ENCODE data around the gene UGT8. TPM values are rescaled to one million over a fixed set of nuclear protein-coding genes. Genes with fewer than 3 reads are reported as not detected.

The UGT8 gene
- total RNA-seq, 1 experiment from 2014 or later, result 3.4 TPM

DNA sequence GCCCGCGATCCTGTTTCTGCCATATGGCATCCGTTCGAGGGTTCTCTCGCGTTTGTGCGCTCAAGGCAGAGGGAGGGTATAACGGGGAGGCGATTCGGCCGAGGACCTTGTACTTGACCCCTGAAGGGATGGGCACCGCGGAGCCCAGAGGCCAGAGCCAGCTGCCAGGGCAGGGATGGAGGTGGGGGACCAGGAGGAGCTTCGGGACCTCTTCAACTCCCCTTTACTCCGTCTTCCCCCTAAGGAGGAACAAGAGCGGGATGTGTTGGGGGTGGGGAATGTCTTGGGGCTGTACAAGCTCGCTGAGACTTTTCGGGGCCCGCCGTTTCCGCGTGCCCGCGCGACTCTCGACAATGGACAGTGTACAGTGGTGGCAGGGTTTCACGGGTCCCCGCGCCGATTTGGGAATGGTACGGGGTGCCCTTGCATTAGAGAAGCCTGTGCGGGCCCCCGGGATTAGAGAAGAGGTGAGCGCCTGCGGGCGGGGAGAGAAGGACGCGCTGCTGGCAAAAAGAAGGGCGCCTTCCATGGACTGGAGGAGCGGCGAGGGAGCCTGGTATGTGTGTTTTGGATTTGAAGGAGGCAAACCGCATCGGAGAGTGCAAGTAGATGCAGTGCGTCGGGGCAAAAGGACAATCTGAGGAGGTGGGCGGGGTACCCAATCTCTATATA lies 760 bp downstream of the UGT8 start:
- CTCF ChIA-PET, result no interaction called here
- no peak overlapping the region for H3K27ac ChIP-seq (ENCODE audit: low read length)

DNA sequence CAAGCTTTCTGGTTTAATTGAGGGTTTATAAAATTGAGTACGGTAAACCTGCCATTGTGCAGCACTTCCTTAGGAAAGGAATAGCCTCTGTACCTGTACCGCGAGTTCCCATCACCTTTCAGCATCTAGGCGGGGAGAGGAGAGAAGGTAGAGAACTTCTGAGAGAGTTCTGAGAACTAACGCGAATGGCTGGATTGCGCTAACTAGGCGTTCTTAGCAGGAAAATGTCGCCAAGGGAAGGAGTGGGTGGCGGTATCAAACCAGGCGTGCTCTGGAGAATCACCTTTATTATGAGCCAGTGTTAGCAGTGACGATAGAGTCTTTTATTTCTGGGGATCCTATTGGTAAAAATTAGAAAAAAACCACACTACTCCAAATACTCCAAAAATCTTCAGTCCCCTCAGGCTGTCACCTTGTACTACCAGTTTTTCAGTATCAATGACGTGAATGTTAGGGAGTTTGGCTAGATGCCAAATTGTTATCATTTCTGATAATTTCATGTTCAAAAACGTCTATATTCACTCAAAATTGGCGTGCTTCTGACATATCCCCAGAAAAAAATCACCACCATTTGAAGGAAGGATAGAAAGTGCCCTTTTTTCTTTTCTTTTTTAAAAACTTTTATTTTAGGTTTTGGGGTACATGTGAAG lies 1.4 kb downstream of the UGT8 start:
- intact Hi-C loops (cut with micrococcal nuclease), result loop anchor here (1.0 kb wide), 1 partner anchor 59 kb away; no protein-coding TSS in a partner anchor
- Histone ChIP-seq H3K9me3 (ENCODE audit: low read length) (no peaks in the 10 kb centered on the region), H4K20me1 (ENCODE audit: low read length) (no peaks in the 10 kb centered on the region), H3K79me2 (ENCODE audit: low read length) (no peaks in the 10 kb centered on the region), H3K27ac (ENCODE audit: low read length) (no peak overlapping the region), H3F3A (ENCODE audit: low read length, unreplicated experiment) (no peaks in the 10 kb centered on the region), H3K4me3 (ENCODE audit: low read length) (peak overlapping the region; percentile 68), H3K9ac (ENCODE audit: low read length) (no peak overlapping the region), H3K36me3 (ENCODE audit: low read depth, low read length) (no peaks in the 10 kb centered on the region), H3K9me2 (replicated peaks; ENCODE audit: low read length) (no peaks in the 10 kb centered on the region), H3K4me2 (ENCODE audit: low read length) (peak overlapping the region; percentile 90), H3K27me3 (ENCODE audit: low read length) (peaks cover 20% of the 10 kb centered on the region), H2AFZ (ENCODE audit: low read length) (peak overlapping the region; percentile 79), H3K4me1 (ENCODE audit: insufficient read depth, low read length) (no peaks in the 10 kb centered on the region)
- ChIA-PET POLR2A (ENCODE audit: unreplicated experiment) (no interaction called here), CTCF (no interaction called here)
- no TSS peak for BruUV-seq (replicated peaks)
- DNase-seq (peak; percentile 9), ATAC-seq (peak; percentile 11; the same call in 1 of the 2 replicates)
- TF ChIP-seq EZH2phosphoT487 (IDR thresholded peaks at IDR 0.05; ENCODE audit: borderline replicate concordance, low read length), result no peak
- TF ChIP-seq EZH2 (IDR thresholded peaks at IDR 0.05; ENCODE audit: low read length, unreplicated experiment), result peak; percentile 15

More for the DNA sequence above, 760 bp downstream of the UGT8 start:
- H3K36me3 ChIP-seq (ENCODE audit: low read depth, low read length), result no peaks in the 10 kb centered on the region
- H2AFZ ChIP-seq (ENCODE audit: low read length), result peak overlapping the region; percentile 79
- no peak overlapping the region for H3K9ac ChIP-seq (ENCODE audit: low read length)
- H3K27me3 ChIP-seq (ENCODE audit: low read length), result peaks cover 20% of the 10 kb centered on the region
- ATAC-seq (peak; percentile 51), DNase-seq (no peak)
- BruUV-seq (replicated peaks), result TSS peak; percentile 24
- H4K20me1 ChIP-seq (ENCODE audit: low read length), result no peaks in the 10 kb centered on the region
- intact Hi-C loops (cut with micrococcal nuclease), result loop anchor here (1.0 kb wide), 1 partner anchor 60 kb away; no protein-coding TSS in a partner anchor
- peak overlapping the region; percentile 68 for H3K4me3 ChIP-seq (ENCODE audit: low read length)
- POLR2A ChIA-PET (ENCODE audit: unreplicated experiment), result no interaction called here
- TF ChIP-seq EZH2phosphoT487 (IDR thresholded peaks at IDR 0.05; ENCODE audit: borderline replicate concordance, low read length) (no peak), EZH2 (IDR thresholded peaks at IDR 0.05; ENCODE audit: low read length, unreplicated experiment) (peak; percentile 82)
- TF ChIP-seq, protein P1, sequence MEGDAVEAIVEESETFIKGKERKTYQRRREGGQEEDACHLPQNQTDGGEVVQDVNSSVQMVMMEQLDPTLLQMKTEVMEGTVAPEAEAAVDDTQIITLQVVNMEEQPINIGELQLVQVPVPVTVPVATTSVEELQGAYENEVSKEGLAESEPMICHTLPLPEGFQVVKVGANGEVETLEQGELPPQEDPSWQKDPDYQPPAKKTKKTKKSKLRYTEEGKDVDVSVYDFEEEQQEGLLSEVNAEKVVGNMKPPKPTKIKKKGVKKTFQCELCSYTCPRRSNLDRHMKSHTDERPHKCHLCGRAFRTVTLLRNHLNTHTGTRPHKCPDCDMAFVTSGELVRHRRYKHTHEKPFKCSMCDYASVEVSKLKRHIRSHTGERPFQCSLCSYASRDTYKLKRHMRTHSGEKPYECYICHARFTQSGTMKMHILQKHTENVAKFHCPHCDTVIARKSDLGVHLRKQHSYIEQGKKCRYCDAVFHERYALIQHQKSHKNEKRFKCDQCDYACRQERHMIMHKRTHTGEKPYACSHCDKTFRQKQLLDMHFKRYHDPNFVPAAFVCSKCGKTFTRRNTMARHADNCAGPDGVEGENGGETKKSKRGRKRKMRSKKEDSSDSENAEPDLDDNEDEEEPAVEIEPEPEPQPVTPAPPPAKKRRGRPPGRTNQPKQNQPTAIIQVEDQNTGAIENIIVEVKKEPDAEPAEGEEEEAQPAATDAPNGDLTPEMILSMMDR (conservative IDR thresholded peaks at IDR 0.05; ENCODE audit: low read depth, low read length), result no peak
- H3K9me2 ChIP-seq (replicated peaks; ENCODE audit: low read length), result no peaks in the 10 kb centered on the region
- H3K4me1 ChIP-seq (ENCODE audit: insufficient read depth, low read length), result no peaks in the 10 kb centered on the region
- peak overlapping the region; percentile 90 for H3K4me2 ChIP-seq (ENCODE audit: low read length)
- H3K9me3 ChIP-seq (ENCODE audit: low read length), result no peaks in the 10 kb centered on the region
- no peaks in the 10 kb centered on the region for H3K79me2 ChIP-seq (ENCODE audit: low read length)
- no peaks in the 10 kb centered on the region for H3F3A ChIP-seq (ENCODE audit: low read length, unreplicated experiment)

DNA sequence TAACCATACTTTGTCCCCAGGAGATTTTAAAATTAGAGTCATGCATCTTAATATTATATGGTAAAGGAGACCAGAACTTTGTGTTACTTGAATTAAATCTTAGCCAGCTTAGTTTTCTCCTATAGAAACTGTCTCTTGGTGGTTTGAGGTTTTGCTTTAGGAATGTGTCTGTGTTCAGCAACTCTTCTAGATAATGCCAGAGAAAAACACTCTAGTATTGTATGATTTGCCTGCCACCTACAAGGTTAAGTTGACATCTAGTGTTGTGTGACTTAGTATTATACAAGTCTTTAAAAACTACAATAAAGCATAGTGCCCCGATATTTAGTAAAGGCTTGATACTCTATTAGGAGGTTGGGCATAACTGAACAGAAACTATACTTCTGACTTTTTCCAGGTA lies 2.1 kb downstream of the UGT8 start:
- ChIA-PET CTCF (no interaction called here), POLR2A (ENCODE audit: unreplicated experiment) (no interaction called here)
- Histone ChIP-seq H3K27ac (ENCODE audit: low read length) (no peak overlapping the region), H3F3A (ENCODE audit: low read length, unreplicated experiment) (no peaks in the 10 kb centered on the region), H3K9ac (ENCODE audit: low read length) (no peak overlapping the region), H4K20me1 (ENCODE audit: low read length) (no peaks in the 10 kb centered on the region), H3K27me3 (ENCODE audit: low read length) (peaks cover 20% of the 10 kb centered on the region), H3K9me3 (ENCODE audit: low read length) (no peaks in the 10 kb centered on the region), H3K4me3 (ENCODE audit: low read length) (no peak overlapping the region), H3K9me2 (replicated peaks; ENCODE audit: low read length) (no peaks in the 10 kb centered on the region), H2AFZ (ENCODE audit: low read length) (no peak overlapping the region), H3K79me2 (ENCODE audit: low read length) (no peaks in the 10 kb centered on the region), H3K36me3 (ENCODE audit: low read depth, low read length) (no peaks in the 10 kb centered on the region), H3K4me2 (ENCODE audit: low read length) (no peak overlapping the region; the same call in 1 of the 2 replicates), H3K4me1 (ENCODE audit: insufficient read depth, low read length) (no peaks in the 10 kb centered on the region)
- TF ChIP-seq, protein P1 (conservative IDR thresholded peaks at IDR 0.05; ENCODE audit: low read depth, low read length), result no peak
- TF ChIP-seq EZH2 (IDR thresholded peaks at IDR 0.05; ENCODE audit: low read length, unreplicated experiment) (no peak), EZH2phosphoT487 (IDR thresholded peaks at IDR 0.05; ENCODE audit: borderline replicate concordance, low read length) (no peak)
- DNase-seq (no peak), ATAC-seq (no peak)
- BruUV-seq (replicated peaks), result no TSS peak
- intact Hi-C loops (cut with micrococcal nuclease), result no loop called here
